Activated naive CD8-positive, alpha-beta T cell treated with anti-CD3 and anti-CD28 coated beads, Interleukin-2, amount 10 ng/mL, durations not matched to agents 7 days and 5 days (primary cell): Measurements from ENCODE around the gene SLC52A1. TPM values are rescaled to one million over a fixed set of nuclear protein-coding genes. Genes with fewer than 3 reads are reported as not detected.
A peak's percentile ranks its signal among the peaks of the same experiment; 100 is the strongest.

Experiments used
- ATAC-seq: fragments of 150-1000 bp; cut with Tn5 transposase; one replicate; pipeline ENCODE4 v1.10.0; 2021; ENCODE audit warnings: low read depth, moderate library complexity
- POLR2A ChIA-PET: fragments of 350-600 bp; sonication (Branson Sonifier 250); formaldehyde crosslinking; loops from one replicate; lab custom pipeline; 2021; ENCODE audit warnings: antibody characterized with exemption; lab: Charles Lee
- DNase-seq: peaks from one replicate; pipeline ENCODE4 v3.0.0; 2021
- H3K27ac Mint-ChIP-seq: one replicate; pipeline ENCODE4 v1.8.0; 2022; ENCODE audit warnings: mild to moderate bottlenecking, mixed read lengths
- H3K27me3 Mint-ChIP-seq: one replicate; pipeline ENCODE4 v1.8.0; 2022; ENCODE audit warnings: mild to moderate bottlenecking, moderate library complexity, mixed read lengths
- H3K36me3 Mint-ChIP-seq: one replicate; pipeline ENCODE4 v1.8.0; 2021; ENCODE audit warnings: mild to moderate bottlenecking, mixed read lengths
- H3K4me1 Mint-ChIP-seq: one replicate; pipeline ENCODE4 v1.8.0; 2021; ENCODE audit warnings: mixed read lengths
- H3K4me3 Mint-ChIP-seq: one replicate; pipeline ENCODE4 v1.8.0; 2022; ENCODE audit warnings: mild to moderate bottlenecking, moderate library complexity, mixed read lengths
- H3K9me3 Mint-ChIP-seq: one replicate; pipeline ENCODE4 v1.8.0; 2021; ENCODE audit warnings: mixed read lengths
- total RNA-seq, 2 experiments: library from RNA; stranded (reverse); gene quantifications; one replicate each; pipeline ENCODE4 v1.2.3, GENCODE V29; 2021

Gene SLC52A1
- total RNA-seq, 2 experiments from 2014 or later: 0.85 to 1.4 TPM

DNA sequence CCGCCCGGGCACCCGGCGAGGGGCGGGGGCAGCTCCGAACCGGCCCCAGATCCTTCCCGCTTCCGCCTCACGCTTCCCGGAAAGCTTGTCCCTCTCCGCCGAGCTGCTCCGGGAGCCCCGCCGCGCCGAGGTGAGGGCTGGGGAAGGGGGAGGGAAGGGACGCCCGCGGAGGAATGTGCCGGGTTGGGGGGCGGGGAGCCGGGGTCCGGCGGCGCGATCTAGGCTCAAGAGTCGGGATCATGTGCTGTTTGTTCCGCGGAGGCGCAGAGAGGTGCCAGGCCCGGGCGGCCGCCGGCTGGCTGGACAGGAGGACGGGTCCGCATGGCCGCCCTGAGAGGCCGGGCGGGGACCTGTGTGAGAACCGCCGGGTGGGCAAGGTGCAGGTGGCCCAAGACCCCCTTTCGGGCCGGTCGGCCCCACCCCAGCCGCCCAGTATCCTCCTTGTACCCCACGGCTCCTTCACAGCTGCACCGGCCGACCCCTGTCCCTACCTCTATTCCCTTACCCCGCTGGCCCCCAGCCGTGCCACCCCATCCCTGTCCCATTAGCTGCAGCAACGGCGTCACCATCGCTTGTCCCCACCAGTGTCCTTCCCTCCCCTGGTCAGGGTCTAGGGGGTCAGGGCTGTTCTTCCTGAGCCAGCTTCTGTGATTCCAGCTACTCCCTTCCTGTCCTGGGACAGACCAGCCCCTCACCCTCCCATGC is 37.0 kb downstream of the SLC52A1 start:
- ATAC-seq (no peak), DNase-seq (peak; percentile 37)
- no peaks in the 10 kb centered on the region for H3K27me3 Mint-ChIP-seq
- peak overlapping the region; percentile 61 for H3K27ac Mint-ChIP-seq
- no peaks in the 10 kb centered on the region for H3K9me3 Mint-ChIP-seq
- peaks cover 12% of the 10 kb centered on the region for H3K36me3 Mint-ChIP-seq
- peaks cover 14% of the 10 kb centered on the region for H3K4me1 Mint-ChIP-seq
- H3K4me3 Mint-ChIP-seq: peak overlapping the region; percentile 89
- POLR2A ChIA-PET: interaction anchor here (0.6 to 3.1 kb wide), 11 partner anchors 10 to 1054 kb away, joined by 3 to 27 read pairs (median 6); partner anchors contain the start of genes CAMTA2, PFN1, RNF167 and SLC25A11

DNA sequence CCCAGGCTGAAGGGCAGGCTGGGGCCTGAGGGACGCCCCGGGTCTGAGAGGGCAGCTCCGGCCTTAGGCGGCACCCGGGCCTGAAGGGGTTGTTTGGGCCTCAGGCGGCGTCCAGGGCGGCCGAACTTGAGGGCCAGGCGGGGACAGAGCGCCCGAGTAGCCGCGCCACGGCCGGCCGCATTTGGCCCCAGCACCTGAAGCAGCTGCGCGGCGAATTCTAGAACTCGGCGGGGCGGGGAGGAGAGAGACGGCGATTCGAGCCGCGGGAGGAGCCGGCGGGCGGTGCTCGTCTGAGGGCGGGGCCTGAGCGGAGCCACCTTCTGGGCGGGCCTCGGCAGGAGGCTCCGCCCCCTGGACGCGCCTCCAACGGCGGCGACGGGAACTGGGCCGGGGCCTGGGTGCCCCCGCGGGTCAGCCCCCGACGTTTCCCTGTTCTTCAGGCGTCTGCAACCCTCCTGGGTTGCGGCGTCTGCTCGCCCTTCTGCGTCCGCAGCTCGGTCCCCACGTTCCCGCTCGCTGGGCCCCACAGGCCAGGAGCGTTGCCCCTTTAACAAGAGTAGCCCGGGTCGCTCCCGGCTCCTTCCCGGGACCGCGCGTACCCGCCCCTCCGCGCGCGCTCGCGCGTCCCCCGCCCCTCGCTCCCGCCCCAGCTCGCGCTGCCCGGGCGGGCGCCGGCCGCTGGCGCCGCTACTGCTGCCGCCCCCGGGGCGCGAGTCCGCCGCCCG is 37.8 kb downstream of the SLC52A1 start, which contains the start of the genes INCA1 and KIF1C:
Gene INCA1 (minus strand): TSS at position 221 of the 725 bp plus-strand sequence. CDS start 3,085 bp downstream, outside the sequence.
Gene KIF1C (plus strand): TSS at position 649 of the 725 bp plus-strand sequence. CDS start 2,297 bp downstream, outside the sequence.
- POLR2A ChIA-PET: interaction anchor here (0.6 to 3.1 kb wide), 12 partner anchors 9 to 1053 kb away, joined by 3 to 27 read pairs (median 5); partner anchors contain the start of genes CAMTA2, PFN1, RNF167 and SLC25A11
- Mint-ChIP-seq H3K36me3 (peaks cover 8% of the 10 kb centered on the region), H3K4me3 (peak within 1 kb of the TSS; percentile 89), H3K4me1 (peaks cover 14% of the 10 kb centered on the region), H3K27ac (peak within 1 kb of the TSS; percentile 86), H3K27me3 (no peaks in the 10 kb centered on the region), H3K9me3 (no peaks in the 10 kb centered on the region)
- ATAC-seq: peak; percentile 84
- peak; percentile 97 for DNase-seq

DNA sequence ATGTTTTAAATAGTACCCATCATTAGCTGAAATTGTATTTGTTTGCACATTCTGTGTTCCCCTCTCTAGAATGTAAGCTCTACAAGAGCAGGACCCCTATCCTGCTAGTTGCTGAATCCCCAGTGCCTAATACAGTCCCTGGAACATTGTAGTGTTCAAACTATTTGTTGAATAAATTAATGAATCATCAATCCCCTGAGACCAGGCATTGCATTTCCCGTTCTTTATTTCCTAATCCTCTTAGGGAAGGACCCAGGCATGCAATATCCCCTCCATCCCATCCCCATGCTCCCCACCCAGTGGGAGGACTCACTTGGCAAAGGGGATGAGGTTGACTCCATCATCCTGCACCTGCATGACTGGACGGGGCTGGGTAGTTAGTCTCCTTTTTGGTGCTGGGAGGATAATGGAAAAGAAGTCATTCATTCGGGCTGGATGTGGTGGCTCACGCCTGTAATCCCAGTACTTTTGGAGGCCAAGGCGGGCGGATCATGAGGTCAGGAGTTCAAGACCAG is 41.1 kb downstream of the SLC52A1 start:
- DNase-seq: no peak
- H3K27me3 Mint-ChIP-seq: no peaks in the 10 kb centered on the region
- peaks cover 4% of the 10 kb centered on the region for H3K36me3 Mint-ChIP-seq
- H3K9me3 Mint-ChIP-seq: no peaks in the 10 kb centered on the region
- POLR2A ChIA-PET: interaction anchor here (0.6 kb wide), 1 partner anchor 50 kb away, joined by 4 read pairs; no protein-coding TSS in a partner anchor
- no peak overlapping the region for H3K27ac Mint-ChIP-seq
- no peak for ATAC-seq
- H3K4me3 Mint-ChIP-seq: no peak overlapping the region
- H3K4me1 Mint-ChIP-seq: peaks cover 16% of the 10 kb centered on the region

DNA sequence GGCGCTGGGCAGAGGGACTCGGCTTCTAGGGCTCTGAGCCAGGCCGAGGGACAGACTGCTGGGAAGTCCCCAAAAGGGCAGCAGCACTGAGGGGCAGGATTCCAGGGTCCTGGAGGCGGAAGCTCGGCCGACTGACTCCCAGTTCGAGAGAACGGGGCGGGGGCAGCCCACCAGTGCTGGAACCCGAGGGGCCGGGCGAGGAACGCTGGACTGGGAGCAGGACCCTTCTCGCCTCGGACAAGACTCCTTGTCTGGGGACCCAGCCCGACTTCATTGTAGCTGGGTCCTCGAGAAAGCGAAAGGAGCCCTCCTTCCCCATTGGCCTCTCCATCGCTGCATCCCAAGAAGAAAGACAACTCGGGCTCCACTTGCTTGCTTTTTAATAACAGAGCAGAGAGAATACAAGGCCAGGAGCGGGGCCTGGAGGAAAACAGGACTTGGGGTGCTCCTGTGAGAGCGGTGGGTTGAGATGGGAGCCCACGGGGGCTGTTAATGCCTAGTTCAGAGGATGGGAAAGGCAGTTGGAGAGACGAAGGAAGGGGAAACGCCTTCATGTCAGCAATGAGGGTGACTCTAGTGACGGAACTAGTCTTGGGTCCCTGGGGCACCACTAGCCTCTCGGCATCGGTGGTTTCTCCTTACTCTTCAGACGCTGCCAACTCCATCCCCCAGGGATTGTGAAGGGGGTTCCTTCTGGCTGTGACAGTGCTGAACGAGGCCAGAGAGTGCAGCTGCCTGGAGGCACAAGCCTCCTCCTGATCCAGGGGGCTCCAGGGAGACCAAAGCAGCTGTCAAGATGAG is 47.3 kb downstream of the SLC52A1 start:
- peak overlapping the region; percentile 78 for H3K27ac Mint-ChIP-seq
- POLR2A ChIA-PET: interaction anchor here (0.5 to 4.5 kb wide), 11 partner anchors 10 to 114 kb away, joined by 3 to 27 read pairs (median 5); partner anchors contain the start of genes INCA1, KIF1C, PFN1 and RNF167
- H3K4me1 Mint-ChIP-seq: peaks cover 26% of the 10 kb centered on the region
- no peaks in the 10 kb centered on the region for H3K9me3 Mint-ChIP-seq
- H3K36me3 Mint-ChIP-seq: peaks cover 8% of the 10 kb centered on the region
- peak overlapping the region; percentile 85 for H3K4me3 Mint-ChIP-seq
- ATAC-seq: no peak
- DNase-seq: no peak
- no peaks in the 10 kb centered on the region for H3K27me3 Mint-ChIP-seq

DNA sequence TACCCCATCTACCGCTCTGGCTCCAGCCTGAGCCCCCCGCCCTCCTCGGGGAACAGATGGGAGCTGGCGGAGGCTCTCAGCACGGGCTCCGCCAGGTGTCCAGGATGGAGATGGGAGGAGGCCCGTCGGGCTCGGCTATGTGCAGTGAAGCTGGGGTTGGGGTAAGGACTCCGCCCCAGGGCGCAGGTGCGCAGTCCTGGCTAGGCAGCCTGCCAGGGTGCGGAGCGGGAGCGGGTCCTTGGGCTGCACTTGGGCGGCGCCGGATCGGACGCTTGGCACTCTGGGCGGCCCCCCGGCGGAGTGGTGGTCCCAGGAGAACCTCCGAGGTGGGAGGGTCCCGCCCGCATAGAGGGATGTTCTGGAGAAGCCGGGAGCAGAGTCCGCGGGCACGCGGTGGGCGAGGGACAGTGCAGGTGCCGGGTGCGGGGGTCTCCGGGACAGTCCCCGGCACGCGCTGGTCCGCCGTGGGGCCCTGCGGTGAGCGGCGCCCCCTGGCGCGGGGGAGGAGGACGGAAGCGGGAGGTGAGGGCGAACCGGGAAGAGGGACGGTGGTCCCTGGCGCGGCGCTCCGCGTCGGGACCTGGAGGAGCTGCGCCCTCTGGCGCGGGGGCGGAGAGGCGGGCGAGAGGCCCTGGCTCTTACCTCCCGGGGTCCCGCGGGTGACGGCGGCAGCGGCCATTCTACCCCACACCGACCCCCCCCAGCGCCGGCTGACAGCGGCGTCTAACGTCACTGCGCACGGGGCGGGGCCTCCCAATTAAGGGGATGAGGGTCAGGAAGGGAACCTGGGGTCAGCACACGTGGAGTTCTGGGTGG is 48.1 kb downstream of the SLC52A1 start, which contains the start of gene CAMTA2:
Gene CAMTA2 (minus strand): TSS at position 725 of the 816 bp plus-strand sequence. CDS start 1,453 bp downstream, outside the sequence.
- Mint-ChIP-seq H3K36me3 (peaks cover 8% of the 10 kb centered on the region), H3K4me3 (peak within 1 kb of the TSS; percentile 85), H3K27ac (peak within 1 kb of the TSS; percentile 78), H3K4me1 (peaks cover 26% of the 10 kb centered on the region), H3K9me3 (no peaks in the 10 kb centered on the region), H3K27me3 (no peaks in the 10 kb centered on the region)
- peak; percentile 87 for ATAC-seq
- peak; percentile 91 for DNase-seq
- POLR2A ChIA-PET: interaction anchor here (0.6 to 4.5 kb wide), 13 partner anchors 11 to 78 kb away, joined by 3 to 27 read pairs (median 5); partner anchors contain the start of genes INCA1, KIF1C, PFN1 and RNF167

DNA sequence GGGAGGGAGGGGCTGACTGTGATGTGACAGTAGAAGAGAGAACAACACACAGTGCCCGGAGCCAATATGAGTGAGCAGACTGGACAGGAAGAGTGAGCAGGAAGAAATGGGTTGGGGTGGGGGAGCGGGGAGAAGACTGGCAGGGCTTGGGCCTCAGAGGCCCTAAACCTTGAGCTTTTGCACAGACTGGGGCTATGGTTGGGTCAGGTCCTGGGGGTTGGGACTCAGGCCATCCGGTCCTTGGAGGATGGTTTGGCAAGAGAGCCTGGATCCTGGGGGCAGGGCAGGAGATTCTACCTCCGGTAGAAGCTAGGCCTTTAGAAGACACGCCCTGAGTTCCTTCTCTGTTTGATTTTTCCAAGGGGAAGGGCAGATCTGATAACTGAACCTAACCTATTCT is 48.8 kb downstream of the SLC52A1 start:
- ATAC-seq (no peak), DNase-seq (no peak)
- Mint-ChIP-seq H3K27me3 (no peaks in the 10 kb centered on the region), H3K4me1 (peaks cover 24% of the 10 kb centered on the region), H3K4me3 (peak overlapping the region; percentile 85), H3K9me3 (no peaks in the 10 kb centered on the region), H3K36me3 (peaks cover 4% of the 10 kb centered on the region), H3K27ac (peak overlapping the region; percentile 78)
- POLR2A ChIA-PET: interaction anchor here (0.6 to 4.5 kb wide), 7 partner anchors 11 to 77 kb away, joined by 3 to 27 read pairs (median 5); partner anchors contain the start of genes INCA1, KIF1C, PFN1 and SPAG7

Other genes with a start within 250 kb of the SLC52A1 start
- not detected for gene VMO1, start 249.1 kb downstream of the SLC52A1 start, total RNA-seq
- gene GLTPD2, start 246.5 kb downstream of the SLC52A1 start, total RNA-seq: not detected
- gene PSMB6, start 239.3 kb downstream of the SLC52A1 start, total RNA-seq: 10 to 100 TPM; 81.4 to 83.1 TPM
- 10 to 100 TPM; 18.8 to 21.7 TPM for gene PLD2, start 228.3 kb downstream of the SLC52A1 start, total RNA-seq
- 100 to 1,000 TPM; 123 to 128 TPM for gene MINK1, start 202.1 kb downstream of the SLC52A1 start, total RNA-seq
- 1 to 10 TPM; 1.9 to 3.0 TPM for gene C17orf107, start 135.9 kb downstream of the SLC52A1 start, total RNA-seq
- gene CHRNE, start 132.3 kb downstream of the SLC52A1 start, total RNA-seq: 1 to 10 TPM in 1 of 2 experiments, under 1 TPM in 1; 0.65 to 1.1 TPM
- not detected for gene GP1BA, start 103.1 kb downstream of the SLC52A1 start, total RNA-seq
- 10 to 100 TPM; 67.6 to 78.1 TPM for gene SLC25A11, start 95.4 kb downstream of the SLC52A1 start, total RNA-seq
- gene RNF167, start 95.2 kb downstream of the SLC52A1 start, total RNA-seq: 100 to 1,000 TPM; 202 TPM
- 1,000 to 10,000 TPM; 1,712 to 1,828 TPM for gene PFN1, start 86.9 kb downstream of the SLC52A1 start, total RNA-seq
- 10 to 100 TPM; 31.4 to 32.9 TPM for gene ENO3, start 84.3 kb downstream of the SLC52A1 start, total RNA-seq
- gene SPAG7, start 67.6 kb downstream of the SLC52A1 start, total RNA-seq: 10 to 100 TPM; 47.1 to 51.9 TPM
- 10 to 100 TPM; 62.0 to 67.7 TPM for gene CAMTA2, start 47.8 kb downstream of the SLC52A1 start, total RNA-seq
- gene INCA1, start 37.9 kb downstream of the SLC52A1 start, total RNA-seq: under 1 TPM; 0.42 to 0.54 TPM
- 10 to 100 TPM; 35.5 to 37.3 TPM for gene KIF1C, start 37.5 kb downstream of the SLC52A1 start, total RNA-seq
- 1 to 10 TPM; 7.3 to 8.3 TPM for gene ZFP3, start 43.0 kb upstream of the SLC52A1 start, total RNA-seq
- gene ZNF232, start 76.5 kb upstream of the SLC52A1 start, total RNA-seq: 10 to 100 TPM in 1 of 2 experiments, 1 to 10 TPM in 1; 9.4 to 12.9 TPM
- gene USP6, start 80.6 kb upstream of the SLC52A1 start, total RNA-seq: under 1 TPM; 0.06 to 0.11 TPM
- 10 to 100 TPM; 17.2 to 17.5 TPM for gene ZNF594, start 156.4 kb upstream of the SLC52A1 start, total RNA-seq
- gene SCIMP, start 199.4 kb upstream of the SLC52A1 start, total RNA-seq: under 1 TPM in 1 of 2 experiments, not detected in 1; 0.33 TPM
- 10 to 100 TPM; 39.2 to 42.0 TPM for gene RABEP1, start 246.9 kb upstream of the SLC52A1 start, total RNA-seq